HL-60 (cell line): ENCODE results near the gene TAS2R19.

Experiments
- POLR2AphosphoS5 ChIP-seq: IDR thresholded peaks from 2 replicates; pipeline ENCODE4 v1.6.1; 2012; ENCODE audit warnings: low read depth
- REST ChIP-seq: IDR thresholded peaks from 2 replicates; pipeline ENCODE4 v1.6.1; 2012; ENCODE audit warnings: low read depth; ENCODE audit not compliant: insufficient replicate concordance
- SPI1 ChIP-seq: IDR thresholded peaks from 2 replicates; pipeline ENCODE4 v1.6.1; 2012; ENCODE audit warnings: low read depth, mild to moderate bottlenecking, borderline replicate concordance
- TF ChIP-seq, protein P1 (sequence below): IDR thresholded peaks from one replicate; pipeline ENCODE4 v1.5.1; 2011; ENCODE audit warnings: low read length, control low read depth, inconsistent platforms; ENCODE audit not compliant: insufficient read depth

GRCh38 chr12:11059041-11059440 is 36.6 kb upstream of the TAS2R19 start:
- TF ChIP-seq, protein P1, sequence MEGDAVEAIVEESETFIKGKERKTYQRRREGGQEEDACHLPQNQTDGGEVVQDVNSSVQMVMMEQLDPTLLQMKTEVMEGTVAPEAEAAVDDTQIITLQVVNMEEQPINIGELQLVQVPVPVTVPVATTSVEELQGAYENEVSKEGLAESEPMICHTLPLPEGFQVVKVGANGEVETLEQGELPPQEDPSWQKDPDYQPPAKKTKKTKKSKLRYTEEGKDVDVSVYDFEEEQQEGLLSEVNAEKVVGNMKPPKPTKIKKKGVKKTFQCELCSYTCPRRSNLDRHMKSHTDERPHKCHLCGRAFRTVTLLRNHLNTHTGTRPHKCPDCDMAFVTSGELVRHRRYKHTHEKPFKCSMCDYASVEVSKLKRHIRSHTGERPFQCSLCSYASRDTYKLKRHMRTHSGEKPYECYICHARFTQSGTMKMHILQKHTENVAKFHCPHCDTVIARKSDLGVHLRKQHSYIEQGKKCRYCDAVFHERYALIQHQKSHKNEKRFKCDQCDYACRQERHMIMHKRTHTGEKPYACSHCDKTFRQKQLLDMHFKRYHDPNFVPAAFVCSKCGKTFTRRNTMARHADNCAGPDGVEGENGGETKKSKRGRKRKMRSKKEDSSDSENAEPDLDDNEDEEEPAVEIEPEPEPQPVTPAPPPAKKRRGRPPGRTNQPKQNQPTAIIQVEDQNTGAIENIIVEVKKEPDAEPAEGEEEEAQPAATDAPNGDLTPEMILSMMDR, result no peak
- no peak for TF ChIP-seq POLR2AphosphoS5
- no peak for TF ChIP-seq REST
- TF ChIP-seq SPI1, result no peak
